DMS53 (cell line): ENCODE results near the gene CEL.

Source experiments
- DNase-seq: peaks from one replicate; lab custom pipeline; 2025; lab: John Stamatoyannopoulos, UW

Gene CEL

DNA sequence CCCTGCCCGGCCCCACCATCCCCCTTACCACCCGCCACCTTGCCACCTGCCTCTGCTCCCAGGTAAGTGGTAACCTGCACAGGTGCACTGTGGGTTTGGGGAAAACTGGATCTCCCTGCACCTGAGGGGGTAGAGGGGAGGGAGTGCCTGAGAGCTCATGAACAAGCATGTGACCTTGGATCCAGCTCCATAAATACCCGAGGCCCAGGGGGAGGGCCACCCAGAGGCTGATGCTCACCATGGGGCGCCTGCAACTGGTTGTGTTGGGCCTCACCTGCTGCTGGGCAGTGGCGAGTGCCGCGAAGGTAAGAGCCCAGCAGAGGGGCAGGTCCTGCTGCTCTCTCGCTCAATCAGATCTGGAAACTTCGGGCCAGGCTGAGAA lies at the start of gene CEL:
CEL (plus strand) TSS at position 218 of the 382 bp plus-strand sequence; CDS start at position 240, 22 bp downstream.
- DNase-seq = peak; percentile 58

DNA sequence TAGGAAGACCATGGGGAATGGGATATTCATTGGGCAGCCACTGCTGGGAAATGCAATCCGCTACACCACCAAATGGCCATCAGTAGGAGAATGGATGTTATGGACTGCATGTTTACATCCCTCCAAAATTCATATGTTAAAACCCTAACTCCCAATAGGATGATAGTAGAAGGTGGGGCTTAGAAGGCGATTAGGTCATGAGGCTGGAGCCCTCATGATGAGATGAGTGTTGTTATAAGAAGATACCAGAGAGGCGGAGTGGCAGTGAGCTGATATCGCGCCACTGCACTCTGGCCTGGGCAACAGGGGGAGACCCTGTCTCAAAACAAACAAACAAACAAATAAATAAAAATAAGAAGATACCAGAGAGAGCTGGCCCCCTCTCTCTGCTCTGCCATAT lies 47.1 kb upstream of the CEL start:
- DNase-seq = no peak

DNA sequence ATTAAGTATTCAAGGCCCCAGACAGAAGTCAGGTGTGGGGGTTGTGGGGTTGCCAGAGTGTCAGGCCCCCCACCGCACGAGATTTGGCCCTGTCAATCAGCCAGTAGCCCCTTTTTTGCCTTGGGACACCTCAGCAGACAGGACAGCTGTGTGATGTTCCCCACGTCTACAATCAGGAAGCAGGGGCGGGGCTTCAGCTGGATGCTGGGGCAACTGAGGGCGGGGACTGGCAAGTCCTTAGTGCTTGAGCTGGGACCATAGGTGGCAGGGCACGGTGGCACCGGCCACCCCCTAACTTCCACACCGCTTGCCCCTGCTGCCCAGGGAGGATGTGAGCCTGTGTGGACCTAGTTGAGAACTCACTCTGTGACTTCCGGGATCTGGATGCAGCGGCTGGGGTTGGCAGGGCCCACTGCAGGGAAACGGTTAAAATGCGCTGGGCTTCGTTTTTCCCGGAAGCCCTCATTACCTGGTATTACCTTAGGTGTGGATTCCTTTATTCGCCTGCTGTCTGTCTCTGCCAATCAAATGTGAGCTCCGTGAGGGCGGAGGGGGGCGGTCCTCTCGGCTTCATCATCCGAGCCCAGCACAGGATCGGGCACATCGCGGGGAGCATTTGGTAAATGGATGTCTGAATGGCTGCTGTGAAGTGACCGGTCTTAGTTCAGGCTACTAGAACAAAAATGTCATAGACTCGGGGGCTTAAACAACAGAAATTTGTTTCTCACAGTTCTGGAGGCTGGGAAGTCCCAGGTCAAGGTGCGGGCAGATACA lies 38.5 kb upstream of the CEL start:
- DNase-seq = peak; percentile 52

DNA sequence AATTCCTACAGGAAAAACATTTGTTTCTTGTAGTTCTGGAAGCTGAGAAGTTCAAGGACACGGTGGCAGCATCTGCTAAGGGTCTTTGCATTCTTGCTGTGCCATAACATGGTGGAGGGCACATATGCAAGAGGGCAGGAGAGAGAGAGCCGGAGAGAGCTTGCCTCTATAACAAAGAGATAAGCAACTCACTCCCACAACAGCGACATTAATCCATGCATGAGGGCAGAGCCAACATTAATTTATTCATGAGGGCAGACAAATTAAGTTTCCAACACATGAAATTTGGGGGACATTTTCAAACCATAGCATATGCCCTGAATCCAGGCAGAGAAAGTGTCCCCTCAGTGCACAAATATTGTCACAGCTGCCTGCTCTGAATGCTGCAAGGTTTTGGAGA lies 35.4 kb upstream of the CEL start:
- no peak for DNase-seq

DNA sequence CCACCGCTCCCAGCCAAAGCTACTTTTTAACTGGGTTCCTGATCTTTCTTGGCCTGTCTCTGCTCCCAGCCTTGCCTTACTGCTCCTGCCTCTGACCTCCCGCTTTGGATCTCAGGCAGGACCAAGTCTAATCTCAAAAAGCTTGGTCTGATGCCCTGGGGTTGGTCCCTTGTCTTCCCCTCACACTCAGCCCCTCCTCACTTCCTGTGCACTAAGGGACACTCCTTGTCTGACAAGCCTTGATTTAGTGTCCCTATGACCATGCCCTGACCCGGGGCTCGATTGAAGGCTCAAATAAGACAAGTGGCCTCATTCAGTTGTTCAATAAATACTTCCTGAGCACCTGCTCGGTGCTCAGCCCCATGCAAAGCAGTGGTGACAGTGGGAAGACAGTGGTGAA lies 34.6 kb upstream of the CEL start:
- DNase-seq = peak; percentile 34

DNA sequence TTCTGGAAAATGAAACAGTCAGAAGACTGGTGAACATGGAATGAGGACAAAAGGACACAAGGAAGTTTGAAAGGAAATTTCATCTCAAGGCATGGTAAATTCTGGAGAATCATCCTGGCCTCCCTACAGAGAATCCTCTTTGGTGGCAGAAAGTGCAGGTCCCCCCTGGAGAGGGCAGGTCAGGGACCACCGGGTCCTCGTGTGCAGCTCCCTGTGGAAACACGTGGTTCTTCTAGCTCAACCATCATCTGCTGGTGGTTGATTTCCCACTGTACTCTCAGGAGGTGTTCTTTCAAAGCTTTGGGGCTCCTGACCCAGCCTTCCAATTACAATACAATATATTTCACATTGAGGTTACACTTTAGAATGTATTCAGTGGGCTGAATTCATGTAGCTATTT lies 33.6 kb upstream of the CEL start:
- DNase-seq = no peak

DNA sequence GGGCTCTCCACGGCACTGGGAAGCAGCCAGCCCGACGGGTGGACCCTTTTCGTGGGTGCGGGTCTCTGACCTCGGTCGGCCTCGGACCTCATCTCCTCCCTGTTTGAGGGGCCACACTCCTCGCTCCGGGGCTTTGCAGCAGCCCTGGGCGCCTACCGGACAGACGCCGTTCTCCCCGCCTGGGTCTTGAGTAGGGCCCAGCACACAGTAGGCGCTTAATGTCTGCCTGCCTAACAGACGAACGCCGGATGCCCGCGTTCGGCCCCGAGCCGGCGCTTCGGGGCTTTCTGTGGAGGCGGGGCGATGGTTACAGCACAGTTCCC lies 31.8 kb upstream of the CEL start:
- DNase-seq = no peak

DNA sequence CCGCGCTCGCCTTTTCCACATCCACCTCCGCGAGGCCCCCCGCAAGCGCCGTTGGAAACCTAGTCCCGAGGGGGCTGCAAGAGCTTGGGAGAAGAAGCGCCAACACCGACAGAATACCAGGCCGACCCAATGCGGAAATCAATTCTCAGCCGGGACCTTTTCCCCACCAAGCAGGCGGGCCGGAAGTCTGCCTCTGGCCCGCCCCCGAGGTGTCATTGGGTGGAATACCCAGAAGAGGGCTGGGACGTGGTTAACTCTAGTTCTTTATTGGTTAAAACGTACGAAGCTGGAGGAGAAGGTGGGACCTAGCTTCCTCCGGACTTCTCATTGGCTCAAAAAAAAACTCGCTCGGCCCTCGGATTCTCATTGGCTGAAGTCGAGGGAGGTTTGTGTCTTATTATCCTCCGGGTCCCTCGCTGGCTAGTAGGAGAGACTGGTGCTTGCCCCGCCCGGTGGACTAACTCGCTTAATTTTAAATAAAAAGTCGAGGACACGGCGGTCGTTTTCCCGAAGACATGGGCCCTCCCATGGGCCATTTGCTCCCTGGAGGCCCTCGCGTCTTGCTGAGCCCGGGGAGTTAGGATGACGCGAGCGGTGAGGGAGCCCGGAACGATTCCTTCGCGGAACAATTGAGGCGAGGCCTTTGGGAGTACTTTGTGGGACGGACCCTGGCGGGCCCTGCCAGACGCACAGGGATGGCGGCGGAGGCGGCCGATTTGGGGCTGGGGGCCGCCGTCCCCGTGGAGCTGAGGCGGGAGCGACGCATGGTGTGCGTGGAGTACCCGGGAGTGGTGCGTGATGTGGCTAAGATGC lies 31.3 kb upstream of the CEL start, which contains the start of gene GTF3C5:
GTF3C5 (plus strand) TSS at position 681 of the 813 bp plus-strand sequence; CDS start at position 696, 15 bp downstream.
- DNase-seq = peak; percentile 100

DNA sequence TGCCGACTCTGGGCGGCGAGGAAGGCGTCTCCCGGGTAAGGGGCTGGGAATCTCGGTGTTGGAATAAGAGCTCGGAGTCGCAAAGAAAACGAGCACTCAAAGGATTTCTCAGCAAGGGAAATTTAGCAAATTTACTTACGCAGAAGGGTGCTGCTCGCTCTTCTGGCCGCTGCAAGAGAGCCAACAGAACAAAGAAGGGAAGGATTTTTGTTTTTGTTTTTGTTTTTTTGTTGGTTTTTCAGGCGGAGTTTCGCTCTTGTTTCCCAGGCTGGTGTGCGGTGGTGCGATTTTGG lies 30.7 kb upstream of the CEL start:
- DNase-seq = no peak

DNA sequence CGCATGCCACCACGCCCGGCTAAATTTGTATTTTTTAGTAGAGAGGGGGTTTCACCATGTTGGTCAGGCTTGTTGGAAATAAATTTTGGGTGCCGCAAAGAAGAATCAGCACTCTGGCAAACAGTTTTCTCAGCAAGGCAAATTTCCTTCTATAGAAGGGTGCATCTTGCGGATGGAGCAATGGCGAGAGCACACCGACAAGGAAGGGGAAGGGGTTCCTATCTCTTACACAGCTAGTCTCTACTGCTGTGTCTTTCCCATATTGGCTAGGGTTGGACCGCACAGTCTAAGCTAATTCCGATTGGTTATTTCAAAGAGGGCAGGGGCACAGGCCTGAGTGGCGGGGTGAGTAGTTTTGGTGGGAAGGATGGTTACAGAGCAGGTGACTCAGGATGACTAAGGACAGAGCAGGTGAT lies 30.3 kb upstream of the CEL start:
- peak; percentile 60 for DNase-seq

DNA sequence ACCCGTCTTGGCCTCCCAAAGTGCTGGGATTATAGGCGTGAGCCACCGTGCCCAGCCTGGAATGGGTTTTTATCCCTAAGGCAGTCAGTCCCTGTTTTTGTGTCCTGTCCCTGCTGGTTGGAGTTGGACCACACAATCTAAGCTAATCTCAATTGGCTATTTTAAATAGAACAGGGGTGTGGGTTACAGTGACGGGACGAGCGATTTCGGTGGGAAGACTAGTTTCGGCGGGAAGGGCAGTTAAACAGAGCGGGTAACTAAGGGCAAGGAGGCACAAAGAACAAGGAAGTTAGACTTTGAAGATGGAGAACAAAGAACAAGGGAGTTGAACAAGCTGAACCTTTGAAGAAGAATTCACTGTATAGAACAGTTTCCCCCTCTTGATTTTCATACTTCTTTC lies 29.6 kb upstream of the CEL start:
- no peak for DNase-seq

DNA sequence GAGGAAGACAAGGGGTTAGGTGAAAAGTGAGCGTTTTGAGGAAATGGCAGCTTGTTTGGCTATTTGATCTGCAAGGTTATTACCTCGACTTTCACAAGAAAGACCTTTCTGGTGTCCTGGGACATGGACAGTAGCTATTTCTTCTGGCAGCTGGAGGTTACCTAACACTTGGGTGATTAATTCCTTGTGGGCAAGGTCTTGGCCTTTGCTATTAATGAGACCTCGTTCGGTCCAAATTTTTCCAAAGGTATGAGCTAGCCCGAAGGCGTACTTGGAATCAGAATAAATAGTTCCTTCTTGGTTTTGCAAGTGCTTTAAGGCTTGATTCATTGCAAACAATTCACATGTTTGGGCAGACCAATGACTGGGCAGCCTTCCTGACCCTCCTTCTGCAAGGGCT lies 26.1 kb upstream of the CEL start:
- no peak for DNase-seq

DNA sequence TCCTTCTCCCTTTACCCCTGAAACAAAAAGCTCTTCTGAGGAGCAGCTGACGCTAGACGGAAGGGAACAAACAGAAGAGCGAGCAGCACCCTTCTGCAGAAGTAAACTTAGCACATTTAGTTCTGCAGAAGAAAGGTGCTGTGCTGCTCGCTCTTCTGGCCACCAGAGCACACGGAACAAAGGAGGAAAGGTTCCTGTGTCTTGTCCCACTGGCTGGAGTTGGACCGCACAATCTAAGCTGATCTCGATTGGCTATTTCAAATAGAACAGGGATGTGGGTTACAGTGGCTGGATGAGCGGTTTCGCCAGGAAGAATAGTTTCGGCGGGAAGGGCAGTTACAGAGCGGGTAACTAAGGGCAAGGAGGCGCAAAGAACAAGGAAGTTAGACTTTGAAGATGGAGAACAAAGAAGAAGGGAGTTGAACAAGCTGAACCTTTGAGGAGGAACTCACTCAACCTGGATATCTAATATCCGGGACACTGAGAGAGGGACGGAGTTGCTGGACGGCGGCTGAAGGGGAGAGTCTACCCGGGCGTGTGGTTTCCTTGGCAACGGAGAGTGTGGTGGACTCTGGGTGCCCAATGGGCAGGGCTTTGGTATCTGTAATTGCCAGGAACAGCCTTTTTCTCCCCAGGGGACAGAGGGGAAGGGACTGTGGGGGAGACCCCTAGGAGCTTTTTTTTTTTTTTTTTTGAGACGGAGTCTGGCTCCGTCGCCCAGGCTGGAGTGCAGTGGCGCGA lies 23.8 kb upstream of the CEL start:
- no peak for DNase-seq

DNA sequence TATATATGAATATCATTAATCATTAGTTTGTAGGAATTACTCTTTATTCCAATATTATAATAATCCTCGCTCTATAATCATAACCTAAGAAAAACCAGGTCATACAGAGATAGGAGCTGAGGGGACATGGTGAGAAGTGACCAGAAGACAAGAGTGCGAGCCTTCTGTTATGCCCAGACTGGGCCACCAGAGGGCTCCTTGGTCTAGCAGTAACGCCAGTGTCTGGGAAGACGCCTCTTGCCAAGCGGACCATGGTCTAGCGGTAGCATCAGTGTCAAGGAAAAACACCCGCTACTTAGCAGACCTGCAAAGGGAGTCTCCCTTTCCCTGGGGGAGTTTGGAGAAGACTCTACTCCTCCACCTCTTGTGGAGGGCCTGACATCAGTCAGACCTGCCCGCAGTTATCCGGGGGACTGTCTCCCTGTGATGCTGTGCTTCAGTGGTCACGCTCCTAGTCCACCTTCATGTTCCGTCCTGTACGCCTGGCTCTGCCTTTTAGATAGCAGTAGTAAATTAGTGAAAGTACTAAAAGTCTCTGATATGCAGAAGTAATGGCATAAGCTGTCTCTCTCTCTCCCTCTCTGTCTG lies 20.8 kb upstream of the CEL start:
- DNase-seq = peak; percentile 71

DNA sequence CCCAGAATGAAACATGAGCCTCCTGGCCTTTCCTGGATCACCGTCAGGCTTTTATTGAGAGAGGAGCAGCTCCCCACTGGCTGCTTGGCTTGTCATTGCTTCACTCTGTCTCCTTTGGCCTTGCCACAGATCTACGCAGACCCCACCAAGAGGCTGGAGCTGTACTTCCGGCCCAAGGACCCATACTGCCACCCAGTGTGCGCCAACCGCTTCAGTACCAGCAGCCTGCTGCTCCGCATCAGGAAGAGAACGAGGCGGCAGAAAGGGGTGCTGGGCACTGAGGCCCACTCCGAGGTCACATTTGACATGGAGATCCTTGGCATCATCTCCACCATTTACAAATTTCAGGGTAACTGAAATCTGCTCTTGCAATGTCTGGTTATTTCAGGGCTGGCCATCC lies 19.8 kb upstream of the CEL start:
- no peak for DNase-seq

DNA sequence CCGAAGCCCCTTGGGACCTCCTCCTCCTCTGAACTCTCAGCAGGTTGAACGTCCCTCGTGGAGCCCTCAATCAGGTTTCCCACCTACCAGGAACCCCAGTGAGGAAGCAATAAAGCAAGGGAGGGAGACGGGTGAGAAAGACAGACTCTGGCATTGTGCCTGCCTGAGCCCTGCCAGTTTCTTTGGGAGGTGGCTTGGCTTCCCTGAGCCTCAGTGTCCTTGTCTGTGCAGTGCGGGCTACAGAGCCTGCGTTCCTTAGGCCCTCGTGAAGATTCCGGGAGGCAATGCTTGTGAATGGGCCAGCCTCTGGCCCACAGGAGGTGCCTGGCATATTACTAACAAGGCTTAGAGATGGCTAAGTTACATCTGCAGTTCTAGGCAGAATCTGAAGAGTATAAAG lies 19.1 kb upstream of the CEL start:
- no peak for DNase-seq

DNA sequence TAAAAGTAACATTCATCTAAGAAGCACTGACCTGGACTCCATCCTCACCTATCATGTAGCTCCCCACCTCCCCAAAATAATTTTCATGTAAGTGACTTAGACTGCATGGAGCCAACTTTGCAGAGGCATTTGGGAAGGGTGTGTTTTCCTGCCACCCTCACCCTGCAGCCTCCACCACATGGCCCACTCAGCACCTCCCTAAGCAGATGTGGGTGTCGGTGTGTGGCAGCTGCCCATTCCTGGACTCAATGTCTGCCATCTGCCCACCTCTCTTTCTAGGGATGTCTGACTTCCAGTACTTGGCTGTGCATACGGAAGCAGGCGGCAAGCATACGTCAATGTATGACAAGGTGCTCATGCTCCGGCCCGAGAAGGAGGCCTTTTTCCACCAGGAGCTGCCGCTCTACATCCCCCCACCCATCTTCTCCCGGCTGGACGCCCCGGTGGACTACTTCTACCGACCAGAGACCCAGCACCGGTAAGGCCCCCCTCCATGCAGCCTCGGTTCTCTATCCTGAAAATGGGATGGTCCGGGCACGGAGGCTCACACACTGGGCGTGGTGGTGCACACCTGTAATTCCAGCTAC lies 18.2 kb upstream of the CEL start:
- no peak for DNase-seq

DNA sequence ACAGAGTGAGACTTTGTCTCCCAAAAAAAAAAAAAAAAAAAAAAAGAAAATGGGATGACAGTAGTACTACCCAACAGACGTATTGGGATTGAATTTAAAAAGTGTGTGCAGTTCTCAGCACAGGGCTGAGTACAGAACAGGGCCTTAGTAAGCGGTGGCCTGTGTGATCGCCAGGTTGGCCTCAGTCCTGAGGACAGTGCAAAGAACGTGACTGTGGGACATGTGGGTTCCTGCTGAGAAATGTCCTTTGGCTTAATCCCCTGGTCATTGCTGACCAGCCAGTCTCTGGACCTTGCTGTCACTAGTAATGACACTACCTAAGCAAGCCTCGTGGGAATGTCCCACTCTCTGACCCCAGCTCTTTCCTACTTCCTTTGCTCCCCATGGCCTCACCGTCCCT lies 17.7 kb upstream of the CEL start:
- DNase-seq = no peak

DNA sequence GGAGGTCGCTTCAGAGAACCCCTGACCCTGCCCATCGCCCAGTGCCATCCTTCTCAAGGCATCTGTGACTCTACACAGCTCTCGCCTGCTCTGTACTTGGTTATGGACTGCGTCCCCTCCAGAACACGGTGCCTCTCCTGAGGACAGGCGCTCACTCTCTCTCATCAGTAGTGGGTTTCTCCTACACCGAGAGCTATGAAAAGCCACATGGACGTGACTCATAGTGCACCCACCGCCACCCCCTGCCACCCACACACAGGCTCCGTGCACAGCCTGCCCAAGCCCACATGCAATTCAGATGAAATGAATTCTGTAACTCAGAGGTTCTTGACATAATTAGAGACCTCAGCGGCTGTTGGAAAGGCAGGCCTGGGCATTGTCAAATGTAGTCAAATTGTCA lies 17.1 kb upstream of the CEL start:
- no peak for DNase-seq

DNA sequence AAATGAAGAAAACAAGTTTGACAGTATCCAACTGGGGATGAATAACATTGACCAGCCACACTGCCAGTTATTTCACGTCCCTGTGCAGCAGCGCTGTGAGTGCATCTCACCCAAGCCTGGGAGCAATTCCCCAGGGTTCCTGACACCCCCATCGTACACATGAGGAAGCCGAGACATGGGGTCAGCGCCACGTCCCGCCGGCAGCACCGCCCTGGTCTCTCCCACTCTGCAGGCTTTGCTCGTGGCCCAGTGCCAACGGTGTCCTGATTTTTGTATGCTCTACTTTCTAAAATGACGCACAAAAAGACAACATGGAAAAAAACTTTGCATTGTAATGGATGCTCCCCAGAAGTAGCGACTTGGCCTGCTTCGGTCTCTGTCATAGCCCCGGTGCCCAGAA lies 16.6 kb upstream of the CEL start:
- no peak for DNase-seq

DNA sequence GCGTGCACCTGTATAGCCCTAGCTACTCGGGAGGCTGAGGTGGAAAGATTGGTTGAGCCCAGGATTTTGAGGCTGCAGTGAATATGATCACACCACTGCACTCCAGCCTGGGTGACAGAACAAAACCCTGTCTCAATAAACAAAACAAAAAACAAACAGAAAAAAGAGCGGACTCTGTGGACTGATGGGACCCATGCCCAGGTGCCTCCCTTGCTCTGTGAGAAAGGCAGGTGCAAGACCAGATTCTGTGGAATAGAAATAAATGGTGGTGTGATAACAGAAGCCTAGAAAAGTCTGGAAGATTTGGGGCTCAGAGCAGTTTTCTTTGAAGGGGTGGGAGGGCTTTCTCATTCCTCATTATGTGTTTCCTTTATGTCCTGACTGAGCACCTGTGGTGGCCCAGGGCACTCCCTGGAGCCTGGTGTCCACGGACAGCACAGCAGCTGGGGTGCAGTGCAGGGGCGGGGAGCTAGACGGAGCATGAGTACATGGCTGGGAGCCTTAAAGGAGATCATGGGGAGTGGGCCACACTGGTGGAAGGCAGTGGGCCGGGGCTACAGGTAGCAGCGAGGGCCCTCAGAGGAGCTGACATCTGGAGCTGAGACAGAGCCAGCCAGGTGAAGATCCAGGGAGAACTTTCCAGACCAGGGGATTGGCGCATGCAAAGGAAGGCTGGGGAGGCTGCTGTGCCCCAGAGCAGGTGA lies 15.4 kb upstream of the CEL start:
- no peak for DNase-seq

DNA sequence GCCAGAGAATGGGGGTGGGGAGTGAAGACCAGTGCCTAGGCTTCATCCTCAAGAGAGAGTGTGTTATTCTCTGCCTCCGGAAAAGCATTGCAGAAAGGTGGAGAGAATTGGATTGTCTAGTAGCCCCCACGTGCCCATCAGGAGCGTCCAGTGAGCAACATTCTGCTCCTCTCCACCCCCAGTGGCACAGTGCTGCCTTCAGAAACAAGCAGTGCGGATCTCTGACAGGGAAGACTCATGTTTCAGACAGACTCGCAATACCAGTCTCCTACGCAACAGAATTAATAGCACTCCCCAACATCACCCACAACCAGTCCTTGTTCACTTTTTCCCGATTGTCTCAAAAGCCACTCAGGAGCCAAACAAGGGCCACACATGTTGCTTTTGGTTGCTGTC lies 14.9 kb upstream of the CEL start:
- no peak for DNase-seq
